ENCODE data around the gene GPX2.

DNA sequence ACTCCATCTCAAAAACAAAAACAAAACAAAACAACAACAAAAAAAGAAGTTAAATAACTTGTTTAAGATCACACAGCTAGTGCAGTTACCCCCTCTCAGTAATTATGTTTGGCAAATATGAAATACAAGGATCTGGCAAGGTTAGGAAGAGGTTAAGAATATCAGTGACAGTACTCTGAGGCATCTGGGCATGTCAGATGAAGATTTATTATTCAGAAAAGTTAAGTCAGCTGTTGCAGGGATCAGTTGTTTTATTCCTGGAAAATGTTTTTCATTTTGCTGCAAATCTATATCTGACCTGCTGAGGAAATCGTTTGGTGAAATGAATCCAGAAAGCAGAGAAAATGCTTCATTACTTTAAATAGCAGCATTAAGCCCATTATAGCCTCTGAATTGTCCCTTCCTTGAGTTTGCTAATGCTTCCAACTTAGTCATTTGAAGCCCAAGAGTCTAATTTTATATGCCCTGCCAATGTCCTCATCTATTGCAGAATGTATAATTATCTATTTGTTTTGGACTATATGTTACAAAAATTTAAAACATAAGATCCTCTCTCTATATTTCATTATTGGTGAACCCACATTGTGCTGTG lies 8.1 kb downstream of the GPX2 start:
- no peak for TF ChIP-seq CTCF (IDR thresholded peaks at IDR 0.05; ENCODE audit: extremely low read depth in 1 of 2, insufficient read depth in 1 of 2, low read depth in 1 of 2, low read length in 2 of 2)
- no peak for TF ChIP-seq POLR2A (IDR thresholded peaks at IDR 0.05; ENCODE audit: low read depth, low read length)
- no peak for TF ChIP-seq GATA2 (IDR thresholded peaks at IDR 0.05; ENCODE audit: insufficient read depth, insufficient read length, low read depth, low read length)
- no peak for TF ChIP-seq EZH2 (IDR thresholded peaks at IDR 0.05; ENCODE audit: borderline replicate concordance, low read depth, low read length, severe bottlenecking)
- no peak for TF ChIP-seq POLR2AphosphoS5 (IDR thresholded peaks at IDR 0.05; ENCODE audit: insufficient read depth, low read depth, low read length)
- TF ChIP-seq MAX (IDR thresholded peaks at IDR 0.05; ENCODE audit: insufficient read depth, insufficient read length) = no peak
- TF ChIP-seq FOS (IDR thresholded peaks at IDR 0.05; ENCODE audit: borderline replicate concordance, insufficient read depth, low read length) = no peak
- TF ChIP-seq JUN (IDR thresholded peaks at IDR 0.05; ENCODE audit: borderline replicate concordance, insufficient read depth, insufficient read length, low read depth) = no peak
